ENCODE measurements around the gene TNKS1BP1. TPM values are rescaled to one million over a fixed set of nuclear protein-coding genes. Genes with fewer than 3 reads are reported as not detected.

The TNKS1BP1 gene
- polyA plus RNA-seq, 1 of the 3 experiments (the other 2 are of a cell fraction), result 43.3 TPM

- TF ChIP-seq IRF3 (IDR thresholded peaks at IDR 0.05; ENCODE audit: low read depth, low read length) (no peak), RCOR1 (IDR thresholded peaks at IDR 0.05; ENCODE audit: low read length) (no peak), CHD2 (IDR thresholded peaks at IDR 0.05; ENCODE audit: low read length, partially characterized antibody) (no peak), RXRA (IDR thresholded peaks at IDR 0.05; ENCODE audit: borderline replicate concordance, low read depth) (no peak), USF1 (IDR thresholded peaks at IDR 0.05; ENCODE audit: borderline replicate concordance, low read depth) (no peak), TCF12 (IDR thresholded peaks at IDR 0.05) (no peak), REST (IDR thresholded peaks at IDR 0.05; ENCODE audit: low read depth, low read length) (no peak)
These were observed 48.4 kb downstream of the TNKS1BP1 start (continued) for GRCh38 chr11:57276169-57276970.

GRCh38 chr11:57275582-57275981 lies 49.2 kb downstream of the TNKS1BP1 start:
- CTCF ChIA-PET, result interaction anchor here (1.0 to 1.2 kb wide), 2 partner anchors 26 to 452 kb away, joined by 3 to 11 read pairs; no protein-coding TSS in a partner anchor
- no peak for DNase-seq

More at GRCh38 chr11:57275582-57275981, 49.2 kb downstream of the TNKS1BP1 start:
- Histone ChIP-seq H3K27ac (ENCODE audit: low read depth in 2 of 2, low read length in 1 of 2) (no peak overlapping the region), H3K9ac (no peak overlapping the region), H3F3A (replicated peaks; ENCODE audit: insufficient read depth) (no peaks in the 10 kb centered on the region), H3K4me1 (ENCODE audit: control insufficient read depth in 1 of 2, insufficient read depth in 2 of 2, low read depth in 1 of 2, low read length in 1 of 2) (peaks cover 4 to 5% of the 10 kb centered on the region in 2 experiments; a peak in 1 of 4 replicates), H2AFZ (ENCODE audit: low read depth) (0 out of 2 replicates have a peak overlapping the region, but pooled peaks have one; percentile 0), H3K36me3 (replicated peaks in 1 of 2; ENCODE audit: control insufficient read depth in 1 of 2, insufficient read depth in 2 of 2, low read length in 1 of 2) (no peaks in the 10 kb centered on the region), H3K27me3 (ENCODE audit: insufficient read depth) (no peaks in the 10 kb centered on the region), H3K4me3 (ENCODE audit: low read depth in 2 of 2, low read length in 1 of 2) (no peak overlapping the region), H4K20me1 (ENCODE audit: insufficient read depth) (no peaks in the 10 kb centered on the region), H3K4me2 (no peak overlapping the region), H3K9me2 (no peaks in the 10 kb centered on the region), H3K79me2 (ENCODE audit: insufficient read depth) (no peaks in the 10 kb centered on the region), H3K9me3 (no peaks in the 10 kb centered on the region)
- POLR2A ChIA-PET, result no interaction called here
- TF ChIP-seq SMC3 (IDR thresholded peaks at IDR 0.05; ENCODE audit: low read depth, low read length), result no peak
- no peak for TF ChIP-seq PBX3 (IDR thresholded peaks at IDR 0.05)
- TF ChIP-seq MEF2A (IDR thresholded peaks at IDR 0.05; ENCODE audit: borderline replicate concordance, low read depth), result no peak
- TF ChIP-seq RFX5 (IDR thresholded peaks at IDR 0.05; ENCODE audit: low read length), result no peak
- TF ChIP-seq REST (IDR thresholded peaks at IDR 0.05; ENCODE audit: low read depth, low read length), result no peak
- no peak for TF ChIP-seq EP300 (IDR thresholded peaks at IDR 0.05; ENCODE audit: borderline replicate concordance in 1 of 2, low read depth in 1 of 2, low read length in 1 of 2)
- whole genome bisulfite sequencing (ENCODE audit: low lambda C conversion rate), result 79% methylated on average over 2 of the region's 3 CpGs
